CD4-positive, alpha-beta memory T cell (primary cell): Measurements from ENCODE around the gene FN1. TPM values are rescaled to one million over a fixed set of nuclear protein-coding genes. Genes with fewer than 3 reads are reported as not detected.

Source experiments
- CTCF ChIA-PET: fragments of 350-600 bp; sonication (Branson Sonifier 250); formaldehyde crosslinking; loops from one replicate; lab custom pipeline; 2021; ENCODE audit warnings: inconsistent platforms; ENCODE audit not compliant: partially characterized antibody; lab: Charles Lee
- POLR2A ChIA-PET: fragments of 350-600 bp; sonication (Branson Sonifier 250); formaldehyde crosslinking; loops from one replicate; lab custom pipeline; 2021; ENCODE audit not compliant: partially characterized antibody; lab: Charles Lee
- DNase-seq, 5 donors: peaks; one replicate each; pipeline versions ENCODE4 v3.0.0 to v3.0.0-alpha.2; 2020 to 2022; ENCODE audit warnings: mixed read lengths in 1 of 5
- H3K27ac ChIP-seq: one replicate; pipeline ENCODE4 v1.7.0; 2013; ENCODE audit warnings: low read depth, low read length
- H3K27me3 ChIP-seq: 2 replicates; pipeline ENCODE4 v1.7.0; 2013; ENCODE audit warnings: mild to moderate bottlenecking, low read length, moderate library complexity; ENCODE audit not compliant: insufficient read depth
- H3K36me3 ChIP-seq: 2 replicates; pipeline ENCODE4 v1.7.0; 2013; ENCODE audit warnings: mild to moderate bottlenecking, low read length, moderate library complexity; ENCODE audit not compliant: insufficient read depth
- H3K4me1 ChIP-seq: 2 replicates; pipeline ENCODE4 v1.7.0; 2013; ENCODE audit warnings: mild to moderate bottlenecking, low read length, moderate library complexity; ENCODE audit not compliant: insufficient read depth
- H3K4me3 ChIP-seq, 2 donors: one replicate each; pipeline ENCODE4 v1.7.0; 2013; ENCODE audit warnings: low read length in 2 of 2, mild to moderate bottlenecking in 1 of 2
- H3K9me3 ChIP-seq, 2 donors: one replicate each; pipeline ENCODE4 v1.7.0; 2013; ENCODE audit warnings: low read length in 2 of 2, control low read depth in 1 of 2; ENCODE audit not compliant: control insufficient read depth in 1 of 2
- H3K27ac Mint-ChIP-seq, 7 donors: one replicate each; pipeline ENCODE4 v1.8.0; 2020 to 2021; ENCODE audit warnings: mixed read lengths in 7 of 7, mild to moderate bottlenecking in 6 of 7, inconsistent platforms in 3 of 7, moderate library complexity in 3 of 7
- H3K27me3 Mint-ChIP-seq, 2 donors: one replicate each; pipeline ENCODE4 v1.8.0; 2020 to 2021; ENCODE audit warnings: mixed read lengths in 2 of 2
- H3K36me3 Mint-ChIP-seq, 2 donors: one replicate each; pipeline ENCODE4 v1.8.0; 2020 to 2021; ENCODE audit warnings: mixed read lengths in 2 of 2, inconsistent platforms in 1 of 2, mild to moderate bottlenecking in 1 of 2
- H3K4me1 Mint-ChIP-seq, 4 donors: one replicate each; pipeline ENCODE4 v1.8.0; 2020 to 2021; ENCODE audit warnings: mixed read lengths in 4 of 4, mild to moderate bottlenecking in 1 of 4
- H3K4me3 Mint-ChIP-seq, 8 donors: one replicate each; pipeline ENCODE4 v1.8.0; 2020 to 2021; ENCODE audit warnings: mixed read lengths in 8 of 8, mild to moderate bottlenecking in 7 of 8, moderate library complexity in 6 of 8, inconsistent platforms in 3 of 8
- H3K9me3 Mint-ChIP-seq, 8 donors: one replicate each; pipeline ENCODE4 v1.8.0; 2020 to 2021; ENCODE audit warnings: mixed read lengths in 8 of 8, mild to moderate bottlenecking in 5 of 8, inconsistent platforms in 3 of 8, moderate library complexity in 1 of 8
- intact Hi-C: fragments of 100-400 bp; cut with micrococcal nuclease; formaldehyde crosslinking; loops from one replicate; pipeline ENCODE4 v1.15.1; 2023
- polyA plus RNA-seq, 2 donors: library from polyadenylated mRNA; unstranded; fragments of 300-500 nt; fragmentation: Illumina TruSeq; gene quantifications; one replicate each; pipeline ENCODE4 v1.2.3, GENCODE V29; 2021
- total RNA-seq, 2 experiments: library from RNA; stranded (reverse); gene quantifications; one replicate each; pipeline ENCODE4 v1.2.3, GENCODE V29; 2021

FN1 gene
- total and polyA plus RNA-seq, 4 experiments from 2014 or later = 0.38 to 1.2 TPM; not detected in 2

- Mint-ChIP-seq H3K27ac (no peak overlapping the region), H3K4me1 (no peaks in the 10 kb centered on the region), H3K36me3 (peaks cover 0 to 4% of the 10 kb centered on the region in 2 donors), H3K4me3 (no peak overlapping the region), H3K27me3 (peaks cover 29 to 44% of the 10 kb centered on the region in 2 donors), H3K9me3 (peaks cover 0 to 3% (median 0%) of the 10 kb centered on the region in 8 donors)
- Histone ChIP-seq H3K9me3 (no peaks in the 10 kb centered on the region), H3K4me1 (no peaks in the 10 kb centered on the region), H3K27me3 (peaks cover 10% of the 10 kb centered on the region), H3K27ac (no peak overlapping the region), H3K36me3 (no peaks in the 10 kb centered on the region), H3K4me3 (no peak overlapping the region)
- ChIA-PET CTCF (no interaction called here), POLR2A (no interaction called here)
- DNase-seq = no peak
- intact Hi-C loops = no loop called here
Observed at GRCh38 chr2:215428060-215428910, 7.6 kb downstream of the FN1 start.

GRCh38 chr2:215427585-215427984 is 8.3 kb downstream of the FN1 start:
- H3K9me3 ChIP-seq = no peaks in the 10 kb centered on the region

GRCh38 chr2:215425021-215425782 is 10.7 kb downstream of the FN1 start:
- Histone ChIP-seq H3K27ac (no peak overlapping the region), H3K4me3 (no peak overlapping the region), H3K27me3 (no peaks in the 10 kb centered on the region), H3K9me3 (no peaks in the 10 kb centered on the region), H3K36me3 (no peaks in the 10 kb centered on the region), H3K4me1 (no peaks in the 10 kb centered on the region)
- no peaks in the 10 kb centered on the region for H3K9me3 Mint-ChIP-seq
- intact Hi-C loops = no loop called here
- no peak overlapping the region for H3K4me3 Mint-ChIP-seq
- CTCF ChIA-PET = no interaction called here
- H3K4me1 Mint-ChIP-seq = no peaks in the 10 kb centered on the region
- no peak for DNase-seq
- POLR2A ChIA-PET = no interaction called here
- no peak overlapping the region for H3K27ac Mint-ChIP-seq
- peaks cover 18 to 25% of the 10 kb centered on the region in 2 donors for H3K27me3 Mint-ChIP-seq
- H3K36me3 Mint-ChIP-seq = no peaks in the 10 kb centered on the region

More at GRCh38 chr2:215427585-215427984, 8.3 kb downstream of the FN1 start:
- no peaks in the 10 kb centered on the region for H3K36me3 ChIP-seq
- no peak for DNase-seq
- ChIA-PET POLR2A (no interaction called here), CTCF (no interaction called here)
- peaks cover 0 to 2% (median 0%) of the 10 kb centered on the region in 8 donors for H3K9me3 Mint-ChIP-seq
- H3K27me3 Mint-ChIP-seq = peaks cover 26 to 38% of the 10 kb centered on the region in 2 donors
- no peak overlapping the region for H3K4me3 Mint-ChIP-seq
- H3K36me3 Mint-ChIP-seq = peaks cover 0 to 4% of the 10 kb centered on the region in 2 donors
- H3K27ac Mint-ChIP-seq = no peak overlapping the region
- no peak overlapping the region for H3K4me3 ChIP-seq
- intact Hi-C loops = no loop called here
- no peak overlapping the region for H3K27ac ChIP-seq
- H3K27me3 ChIP-seq = peaks cover 7% of the 10 kb centered on the region
- H3K4me1 ChIP-seq = no peaks in the 10 kb centered on the region
- no peaks in the 10 kb centered on the region for H3K4me1 Mint-ChIP-seq

GRCh38 chr2:215423928-215424540 is 11.8 kb downstream of the FN1 start:
- POLR2A ChIA-PET = no interaction called here
- no peaks in the 10 kb centered on the region for H3K36me3 Mint-ChIP-seq
- intact Hi-C loops = no loop called here
- no peak overlapping the region for H3K4me3 Mint-ChIP-seq
- no peaks in the 10 kb centered on the region for H3K9me3 Mint-ChIP-seq
- Histone ChIP-seq H3K27me3 (no peaks in the 10 kb centered on the region), H3K36me3 (no peaks in the 10 kb centered on the region), H3K9me3 (no peaks in the 10 kb centered on the region), H3K27ac (no peak overlapping the region), H3K4me3 (no peak overlapping the region), H3K4me1 (no peaks in the 10 kb centered on the region)
- peak in 1 of 5 donors; percentile 33 for DNase-seq
- H3K27ac Mint-ChIP-seq = no peak overlapping the region
- CTCF ChIA-PET = no interaction called here
- H3K27me3 Mint-ChIP-seq = peaks cover 12 to 18% of the 10 kb centered on the region in 2 donors
- H3K4me1 Mint-ChIP-seq = no peaks in the 10 kb centered on the region

GRCh38 chr2:215423234-215423633 is 12.6 kb downstream of the FN1 start:
- H3K4me3 ChIP-seq = no peak overlapping the region
- H3K27ac ChIP-seq = no peak overlapping the region
- no peaks in the 10 kb centered on the region for H3K36me3 Mint-ChIP-seq
- DNase-seq = no peak
- no peaks in the 10 kb centered on the region for H3K9me3 Mint-ChIP-seq
- no peaks in the 10 kb centered on the region for H3K4me1 ChIP-seq
- H3K27ac Mint-ChIP-seq = no peak overlapping the region
- H3K4me1 Mint-ChIP-seq = no peaks in the 10 kb centered on the region
- no peaks in the 10 kb centered on the region for H3K36me3 ChIP-seq
- H3K9me3 ChIP-seq = no peaks in the 10 kb centered on the region
- H3K27me3 ChIP-seq = no peaks in the 10 kb centered on the region
- intact Hi-C loops = no loop called here
- POLR2A ChIA-PET = no interaction called here
- CTCF ChIA-PET = no interaction called here
- H3K27me3 Mint-ChIP-seq = peaks cover 11 to 17% of the 10 kb centered on the region in 2 donors
- no peak overlapping the region for H3K4me3 Mint-ChIP-seq

- Mint-ChIP-seq H3K27ac (no peak overlapping the region), H3K4me3 (no peak overlapping the region), H3K9me3 (no peaks in the 10 kb centered on the region), H3K36me3 (no peaks in the 10 kb centered on the region), H3K4me1 (no peaks in the 10 kb centered on the region), H3K27me3 (peaks cover 7 to 16% of the 10 kb centered on the region in 2 donors)
- Histone ChIP-seq H3K4me3 (no peak overlapping the region), H3K9me3 (no peaks in the 10 kb centered on the region), H3K27ac (no peak overlapping the region), H3K27me3 (no peaks in the 10 kb centered on the region), H3K4me1 (no peaks in the 10 kb centered on the region), H3K36me3 (no peaks in the 10 kb centered on the region)
- ChIA-PET CTCF (no interaction called here), POLR2A (no interaction called here)
- intact Hi-C loops = no loop called here
- no peak for DNase-seq
Observed at GRCh38 chr2:215422676-215423075, 13.2 kb downstream of the FN1 start.

GRCh38 chr2:215421859-215422461 is 13.9 kb downstream of the FN1 start:
- intact Hi-C loops = no loop called here
- DNase-seq = no peak
- Mint-ChIP-seq H3K9me3 (no peaks in the 10 kb centered on the region), H3K4me1 (no peaks in the 10 kb centered on the region), H3K4me3 (no peak overlapping the region), H3K27ac (no peak overlapping the region), H3K27me3 (peaks cover 7 to 16% of the 10 kb centered on the region in 2 donors), H3K36me3 (no peaks in the 10 kb centered on the region)
- Histone ChIP-seq H3K4me3 (no peak overlapping the region), H3K27ac (no peak overlapping the region), H3K36me3 (no peaks in the 10 kb centered on the region), H3K9me3 (no peaks in the 10 kb centered on the region), H3K4me1 (no peaks in the 10 kb centered on the region), H3K27me3 (no peaks in the 10 kb centered on the region)
- POLR2A ChIA-PET = no interaction called here
- CTCF ChIA-PET = no interaction called here
